ENCODE measurements around the gene CNTN5.

Gene CNTN5

GRCh38 chr11:99567334-99567956 lies 546.7 kb downstream of the CNTN5 start:
- TF ChIP-seq ISL1 (CRISPR knock-in tag; IDR thresholded peaks at IDR 0.05) (no peak), OSR1 (CRISPR knock-in tag; IDR thresholded peaks at IDR 0.05) (no peak), PPARA (CRISPR knock-in tag; IDR thresholded peaks at IDR 0.05; ENCODE audit: borderline replicate concordance) (no peak), BACH2 (CRISPR knock-in tag; IDR thresholded peaks at IDR 0.05; ENCODE audit: borderline replicate concordance) (no peak), ZNF70 (CRISPR knock-in tag; IDR thresholded peaks at IDR 0.05) (no peak), GLIS3 (CRISPR knock-in tag; IDR thresholded peaks at IDR 0.05) (no peak), CREB5 (CRISPR knock-in tag; IDR thresholded peaks at IDR 0.05; ENCODE audit: low read depth) (no peak), POU6F1 (CRISPR knock-in tag; IDR thresholded peaks at IDR 0.05; ENCODE audit: borderline replicate concordance, low read depth) (no peak), ZNF8 (CRISPR knock-in tag; IDR thresholded peaks at IDR 0.05) (no peak), CSRNP3 (CRISPR knock-in tag; IDR thresholded peaks at IDR 0.05) (no peak), TSHZ2 (CRISPR knock-in tag; IDR thresholded peaks at IDR 0.05) (no peak), TOX (CRISPR knock-in tag; IDR thresholded peaks at IDR 0.05; ENCODE audit: borderline replicate concordance) (no peak), ARNTL (CRISPR knock-in tag; IDR thresholded peaks at IDR 0.05; ENCODE audit: borderline replicate concordance, low read depth) (no peak), CSDC2 (CRISPR knock-in tag; IDR thresholded peaks at IDR 0.05) (no peak), ZFP3 (CRISPR knock-in tag; IDR thresholded peaks at IDR 0.05) (no peak), ESRRG (CRISPR knock-in tag; IDR thresholded peaks at IDR 0.05) (no peak), ZFP30 (CRISPR knock-in tag; IDR thresholded peaks at IDR 0.05) (no peak)

DNA sequence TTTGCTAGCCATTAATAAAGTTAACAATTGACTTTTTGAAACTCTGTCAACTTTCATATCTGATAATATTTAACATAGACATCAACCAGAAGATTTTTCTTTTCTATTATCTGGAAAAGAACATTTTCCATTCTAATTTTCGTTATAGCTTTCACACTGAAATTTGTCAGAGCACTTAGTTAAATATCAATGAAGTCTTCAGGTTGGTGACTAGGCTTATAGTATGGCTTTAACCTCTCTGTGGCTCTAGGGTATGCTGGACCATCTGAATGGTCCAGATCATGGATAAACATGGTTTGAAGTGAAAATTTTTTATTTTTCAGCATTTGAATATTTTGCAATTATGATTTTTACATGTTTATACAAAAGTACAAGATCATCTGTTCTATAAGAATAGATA lies 548.1 kb downstream of the CNTN5 start:
- ATAC-seq = no peak

More at GRCh38 chr11:99567334-99567956, 546.7 kb downstream of the CNTN5 start:
- ATAC-seq = no peak

More for the DNA sequence above, 548.1 kb downstream of the CNTN5 start:
- TF ChIP-seq TSHZ2 (CRISPR knock-in tag; IDR thresholded peaks at IDR 0.05) = no peak
- TF ChIP-seq CSRNP3 (CRISPR knock-in tag; IDR thresholded peaks at IDR 0.05) = no peak
- no peak for TF ChIP-seq ZFP3 (CRISPR knock-in tag; IDR thresholded peaks at IDR 0.05)
- no peak for TF ChIP-seq OSR1 (CRISPR knock-in tag; IDR thresholded peaks at IDR 0.05)
- TF ChIP-seq ZFP30 (CRISPR knock-in tag; IDR thresholded peaks at IDR 0.05) = no peak
- no peak for TF ChIP-seq PPARA (CRISPR knock-in tag; IDR thresholded peaks at IDR 0.05; ENCODE audit: borderline replicate concordance)
- TF ChIP-seq, protein P1, sequence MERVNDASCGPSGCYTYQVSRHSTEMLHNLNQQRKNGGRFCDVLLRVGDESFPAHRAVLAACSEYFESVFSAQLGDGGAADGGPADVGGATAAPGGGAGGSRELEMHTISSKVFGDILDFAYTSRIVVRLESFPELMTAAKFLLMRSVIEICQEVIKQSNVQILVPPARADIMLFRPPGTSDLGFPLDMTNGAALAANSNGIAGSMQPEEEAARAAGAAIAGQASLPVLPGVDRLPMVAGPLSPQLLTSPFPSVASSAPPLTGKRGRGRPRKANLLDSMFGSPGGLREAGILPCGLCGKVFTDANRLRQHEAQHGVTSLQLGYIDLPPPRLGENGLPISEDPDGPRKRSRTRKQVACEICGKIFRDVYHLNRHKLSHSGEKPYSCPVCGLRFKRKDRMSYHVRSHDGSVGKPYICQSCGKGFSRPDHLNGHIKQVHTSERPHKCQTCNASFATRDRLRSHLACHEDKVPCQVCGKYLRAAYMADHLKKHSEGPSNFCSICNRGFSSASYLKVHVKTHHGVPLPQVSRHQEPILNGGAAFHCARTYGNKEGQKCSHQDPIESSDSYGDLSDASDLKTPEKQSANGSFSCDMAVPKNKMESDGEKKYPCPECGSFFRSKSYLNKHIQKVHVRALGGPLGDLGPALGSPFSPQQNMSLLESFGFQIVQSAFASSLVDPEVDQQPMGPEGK (CRISPR knock-in tag; IDR thresholded peaks at IDR 0.05; ENCODE audit: borderline replicate concordance) = no peak
- no peak for TF ChIP-seq BACH2 (CRISPR knock-in tag; IDR thresholded peaks at IDR 0.05; ENCODE audit: borderline replicate concordance)
- TF ChIP-seq TOX (CRISPR knock-in tag; IDR thresholded peaks at IDR 0.05; ENCODE audit: borderline replicate concordance) = no peak
- TF ChIP-seq POU6F1 (CRISPR knock-in tag; IDR thresholded peaks at IDR 0.05; ENCODE audit: borderline replicate concordance, low read depth) = no peak
- TF ChIP-seq ISL1 (CRISPR knock-in tag; IDR thresholded peaks at IDR 0.05) = no peak

Data from SK-N-SH treated with all-trans-retinoic acid at 6 μM for 48 hours (cell line).